Stimulated activated naive CD4-positive, alpha-beta T cell treated with Interleukin-2 at 50 U/mL for 16 hours (primary cell): ENCODE measurements around the gene DYDC1.
"Not testable (repeated sequence)": the region's sequence is repeated elsewhere in the genome, so short reads cannot be mapped to it uniquely, and the experiment has no call there.

Source experiments
- DNase-seq: peaks from one replicate; lab custom pipeline; 2025; lab: John Stamatoyannopoulos, UW

Gene DYDC1

GRCh38 chr10:80344276-80344675 lies 12.3 kb downstream of the DYDC1 start:
- no peak for DNase-seq

GRCh38 chr10:80333983-80334382 lies 22.6 kb downstream of the DYDC1 start:
- no peak for DNase-seq

GRCh38 chr10:80324891-80325364 lies 31.6 kb downstream of the DYDC1 start:
- DNase-seq = no peak

GRCh38 chr10:80324086-80324485 lies 32.5 kb downstream of the DYDC1 start:
- no peak for DNase-seq

- no peak for DNase-seq
These were observed 33.2 kb downstream of the DYDC1 start for GRCh38 chr10:80323311-80323710.

- no peak for DNase-seq
These were observed 33.8 kb downstream of the DYDC1 start for GRCh38 chr10:80322711-80323110.

GRCh38 chr10:80322158-80322557 lies 34.4 kb downstream of the DYDC1 start:
- no peak for DNase-seq

- no peak for DNase-seq
These were observed 35.4 kb downstream of the DYDC1 start for GRCh38 chr10:80321183-80321582.

GRCh38 chr10:80320377-80320776 lies 36.2 kb downstream of the DYDC1 start:
- no peak for DNase-seq

GRCh38 chr10:80319725-80320290 lies 36.7 kb downstream of the DYDC1 start:
- no peak for DNase-seq

GRCh38 chr10:80319318-80319717 lies 37.2 kb downstream of the DYDC1 start:
- no peak for DNase-seq

- no peak for DNase-seq
These were observed 37.8 kb downstream of the DYDC1 start for GRCh38 chr10:80318742-80319141.

GRCh38 chr10:80315391-80315790 lies 41.2 kb downstream of the DYDC1 start:
- DNase-seq = no peak

- no peak for DNase-seq
These were observed 43.0 kb downstream of the DYDC1 start for GRCh38 chr10:80313523-80313922.

GRCh38 chr10:80305989-80306388 lies 50.6 kb downstream of the DYDC1 start:
- DNase-seq = not testable (repeated sequence)

- DNase-seq = no peak
These were observed 59.6 kb downstream of the DYDC1 start for GRCh38 chr10:80296942-80297341.

GRCh38 chr10:80292607-80293239 lies 63.8 kb downstream of the DYDC1 start:
- DNase-seq = no peak

- no peak for DNase-seq
These were observed 65.9 kb downstream of the DYDC1 start for GRCh38 chr10:80290474-80291220.

- DNase-seq = no peak
These were observed 66.9 kb downstream of the DYDC1 start, which contains the start of gene MAT1A for GRCh38 chr10:80289451-80290287. Gene MAT1A, minus strand, starts transcription at chr10:80289658. Its CDS starts 235 bp downstream, at chr10:80289423.

GRCh38 chr10:80288849-80289248 lies 67.7 kb downstream of the DYDC1 start:
- no peak for DNase-seq
